Liver (tissue), 3 donors: ENCODE data around the gene RAB11FIP5.

Experiments
- CTCF ChIP-seq: fragments of 150-350 bp; IDR thresholded peaks from 2 replicates; pipeline ENCODE4 v1.5.1; 2017; ENCODE audit warnings: improper control_type of control experiment, low read depth, low read length; ENCODE audit not compliant: missing input control
- EGR1 ChIP-seq, 2 donors: IDR thresholded peaks; 2 replicates each; pipeline ENCODE4 v1.6.1; 2016 to 2018; ENCODE audit warnings: antibody characterized with exemption in 2 of 2, low read depth in 2 of 2
- RAD21 ChIP-seq, 2 donors: IDR thresholded peaks; 2 replicates each; pipeline ENCODE4 v1.6.1; 2016; ENCODE audit warnings: antibody characterized with exemption in 2 of 2, mild to moderate bottlenecking in 2 of 2
- REST ChIP-seq: IDR thresholded peaks from 2 replicates; pipeline ENCODE4 v1.6.1; 2016; ENCODE audit warnings: antibody characterized with exemption, mild to moderate bottlenecking
- TAF1 ChIP-seq: conservative IDR thresholded peaks from 2 replicates; pipeline ENCODE4 v1.6.1; 2016; ENCODE audit warnings: antibody characterized with exemption, mild to moderate bottlenecking
- donor health status: healthy.
- donor health status: healthy.

GRCh38 chr2:73142937-73143336 lies 30.2 kb upstream of the RAB11FIP5 start:
- TF ChIP-seq EGR1 (IDR thresholded peaks at IDR 0.05; ENCODE audit: low read depth in 2 of 2) = no peak
- TF ChIP-seq CTCF = no peak
- no peak for TF ChIP-seq RAD21 (IDR thresholded peaks at IDR 0.05)
- no peak for TF ChIP-seq TAF1
- no peak for TF ChIP-seq REST
